ENCODE measurements around the gene TNS2. TPM values are rescaled to one million over a fixed set of nuclear protein-coding genes. Genes with fewer than 3 reads are reported as not detected.

Gene TNS2
- total RNA-seq, 2 donors from 2014 or later, result 139 to 218 TPM

DNA sequence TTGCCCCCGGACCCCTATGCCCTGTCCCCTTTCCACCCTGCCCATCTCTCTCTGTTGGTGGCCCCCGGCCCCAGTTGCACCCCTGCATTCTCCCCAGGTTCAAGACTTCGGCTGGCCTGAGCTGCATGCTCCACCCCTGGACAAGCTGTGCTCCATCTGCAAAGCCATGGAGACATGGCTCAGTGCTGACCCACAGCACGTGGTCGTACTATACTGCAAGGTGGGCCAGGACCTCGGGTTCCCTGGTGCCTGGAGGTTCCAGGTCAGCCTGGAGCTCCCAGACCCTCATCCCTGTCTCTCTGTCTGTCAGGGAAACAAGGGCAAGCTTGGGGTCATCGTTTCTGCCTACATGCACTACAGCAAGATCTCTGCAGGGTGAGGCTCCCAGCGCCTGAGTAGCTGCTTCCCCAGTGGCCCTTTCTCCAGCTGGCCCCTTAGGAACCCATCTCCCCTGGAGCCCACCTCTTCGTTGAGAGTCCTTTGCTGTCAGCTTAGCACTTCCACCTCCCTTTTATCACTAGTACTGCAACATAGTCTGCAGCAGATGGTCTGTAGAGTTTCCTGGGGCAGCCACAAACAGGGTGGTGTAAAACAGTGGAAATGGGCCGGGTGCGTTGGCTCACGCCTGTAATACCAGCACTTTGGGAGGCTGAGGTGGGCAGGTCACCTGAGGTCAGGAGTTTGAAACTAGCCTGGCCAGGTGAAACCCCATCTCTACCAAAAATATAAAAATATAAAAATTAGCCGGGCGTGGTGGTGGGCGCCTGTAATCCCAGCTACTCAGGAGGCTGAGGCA is 5.8 kb downstream of the TNS2 start:
- intact Hi-C loops (cut with DNase I), result no loop called here
- no peak for DNase-seq (ENCODE audit: low spot score)

DNA sequence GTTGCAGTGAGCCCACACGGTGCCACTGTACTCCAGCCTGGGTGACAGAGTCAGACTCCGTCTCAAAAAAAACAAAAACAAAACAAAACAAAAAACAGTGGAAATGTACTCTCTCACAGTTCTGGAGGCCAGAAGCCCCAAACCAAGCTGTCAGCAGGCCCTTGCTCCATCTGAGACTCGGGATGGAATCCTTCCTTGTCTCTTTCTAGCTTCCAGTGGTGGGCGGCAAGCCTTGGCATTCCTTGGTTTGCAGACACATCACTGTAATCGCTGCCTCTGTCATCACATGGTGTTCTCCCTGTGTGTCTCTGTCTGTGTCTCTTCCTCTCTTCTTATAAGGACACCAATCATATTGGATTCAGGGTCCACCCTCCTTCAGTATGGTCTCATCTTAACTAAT is 6.4 kb downstream of the TNS2 start:
- no peak for DNase-seq (ENCODE audit: low spot score)
- intact Hi-C loops (cut with DNase I), result no loop called here

DNA sequence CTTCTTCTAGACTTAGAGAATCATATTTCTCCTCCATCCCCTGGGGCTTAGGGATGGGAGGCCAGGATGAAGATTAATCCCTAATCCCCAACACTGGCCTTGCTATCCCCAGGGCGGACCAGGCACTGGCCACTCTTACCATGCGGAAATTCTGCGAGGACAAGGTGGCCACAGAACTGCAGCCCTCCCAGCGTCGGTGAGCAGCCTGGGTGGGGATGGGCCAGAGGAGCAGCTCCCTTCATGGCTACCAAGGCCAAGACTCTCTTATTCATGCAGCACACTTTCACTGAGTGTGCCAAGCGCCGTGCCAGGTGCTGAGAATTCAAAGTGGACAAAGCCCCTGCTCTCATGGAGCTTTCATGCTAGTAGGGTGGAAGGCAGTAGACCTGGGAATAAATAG is 7.0 kb downstream of the TNS2 start:
- no peak for DNase-seq (ENCODE audit: low spot score)
- intact Hi-C loops (cut with DNase I), result no loop called here

DNA sequence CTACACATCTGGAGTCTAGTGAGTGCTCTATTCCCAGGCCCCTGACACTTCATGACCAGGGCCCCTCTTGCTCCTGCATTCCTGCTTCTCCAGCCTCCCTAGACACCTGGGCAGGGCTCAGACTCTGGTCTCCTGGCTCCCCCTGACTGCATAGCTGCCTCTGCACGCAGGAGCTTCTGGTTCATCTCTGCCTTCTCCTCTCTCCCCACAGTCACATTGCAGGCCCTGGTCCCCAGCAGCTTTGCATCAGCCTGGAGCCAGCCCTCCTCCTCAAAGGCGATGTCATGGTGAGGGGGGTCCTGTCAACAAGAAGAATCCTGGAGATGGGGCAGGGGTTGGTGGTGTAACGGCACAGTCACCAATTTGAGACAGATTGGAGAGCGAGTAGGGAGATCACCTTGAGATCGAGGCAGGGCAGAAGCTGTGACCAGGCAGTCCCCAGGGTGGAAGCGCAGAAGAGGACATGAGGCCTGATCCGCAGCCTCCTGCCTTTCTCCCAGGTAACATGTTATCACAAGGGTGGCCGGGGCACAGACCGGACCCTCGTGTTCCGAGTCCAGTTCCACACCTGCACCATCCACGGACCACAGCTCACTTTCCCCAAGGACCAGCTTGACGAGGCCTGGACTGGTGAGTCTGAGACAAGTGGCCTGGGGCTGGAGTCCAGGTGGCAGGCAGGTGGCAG is 8.1 kb downstream of the TNS2 start:
- peak; percentile 83 for DNase-seq (ENCODE audit: low spot score)
- intact Hi-C loops (cut with DNase I), result no loop called here

DNA sequence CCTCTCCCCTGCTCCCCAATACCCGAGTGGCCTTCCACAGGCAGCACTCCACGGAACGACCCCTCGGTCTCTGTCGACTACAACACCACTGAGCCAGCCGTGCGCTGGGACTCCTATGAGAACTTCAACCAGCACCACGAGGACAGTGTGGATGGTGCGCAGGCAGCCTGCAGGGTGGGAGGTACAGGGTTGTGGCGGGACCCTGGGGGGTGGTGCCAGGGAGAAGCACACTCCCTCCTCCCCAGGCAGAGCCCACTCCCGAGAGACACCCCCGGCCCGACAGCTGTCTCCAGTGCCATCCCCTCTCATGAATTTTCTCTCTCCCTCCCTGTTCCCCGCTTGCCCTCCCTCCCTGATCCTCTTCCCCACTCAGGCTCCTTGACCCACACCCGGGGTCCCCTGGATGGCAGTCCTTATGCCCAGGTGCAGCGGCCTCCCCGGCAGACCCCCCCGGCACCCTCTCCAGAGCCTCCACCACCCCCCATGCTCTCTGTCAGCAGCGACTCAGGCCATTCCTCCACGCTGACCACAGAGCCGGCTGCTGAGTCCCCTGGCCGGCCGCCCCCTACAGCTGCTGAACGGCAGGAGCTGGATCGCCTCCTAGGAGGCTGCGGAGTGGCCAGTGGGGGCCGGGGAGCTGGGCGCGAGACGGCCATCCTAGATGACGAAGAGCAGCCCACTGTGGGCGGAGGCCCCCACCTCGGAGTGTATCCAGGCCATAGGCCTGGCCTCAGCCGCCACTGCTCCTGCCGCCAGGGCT is 9.0 kb downstream of the TNS2 start:
- peak; percentile 82 for DNase-seq (ENCODE audit: low spot score)
- intact Hi-C loops (cut with DNase I), result no loop called here

DNA sequence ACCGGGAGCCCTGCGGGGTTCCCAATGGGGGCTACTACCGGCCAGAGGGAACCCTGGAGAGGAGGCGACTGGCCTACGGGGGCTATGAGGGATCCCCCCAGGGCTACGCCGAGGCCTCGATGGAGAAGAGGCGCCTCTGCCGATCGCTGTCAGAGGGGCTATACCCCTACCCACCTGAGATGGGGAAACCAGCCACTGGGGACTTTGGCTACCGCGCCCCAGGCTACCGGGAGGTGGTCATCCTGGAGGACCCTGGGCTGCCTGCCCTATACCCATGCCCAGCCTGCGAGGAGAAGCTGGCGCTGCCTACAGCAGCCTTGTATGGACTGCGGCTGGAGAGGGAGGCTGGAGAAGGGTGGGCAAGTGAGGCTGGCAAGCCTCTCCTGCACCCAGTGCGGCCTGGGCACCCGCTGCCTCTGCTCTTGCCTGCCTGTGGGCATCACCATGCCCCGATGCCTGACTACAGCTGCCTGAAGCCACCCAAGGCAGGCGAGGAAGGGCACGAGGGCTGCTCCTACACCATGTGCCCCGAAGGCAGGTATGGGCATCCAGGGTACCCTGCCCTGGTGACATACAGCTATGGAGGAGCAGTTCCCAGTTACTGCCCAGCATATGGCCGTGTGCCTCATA is 9.7 kb downstream of the TNS2 start:
- DNase-seq (ENCODE audit: low spot score), result peak; percentile 75
- intact Hi-C loops (cut with DNase I), result no loop called here

DNA sequence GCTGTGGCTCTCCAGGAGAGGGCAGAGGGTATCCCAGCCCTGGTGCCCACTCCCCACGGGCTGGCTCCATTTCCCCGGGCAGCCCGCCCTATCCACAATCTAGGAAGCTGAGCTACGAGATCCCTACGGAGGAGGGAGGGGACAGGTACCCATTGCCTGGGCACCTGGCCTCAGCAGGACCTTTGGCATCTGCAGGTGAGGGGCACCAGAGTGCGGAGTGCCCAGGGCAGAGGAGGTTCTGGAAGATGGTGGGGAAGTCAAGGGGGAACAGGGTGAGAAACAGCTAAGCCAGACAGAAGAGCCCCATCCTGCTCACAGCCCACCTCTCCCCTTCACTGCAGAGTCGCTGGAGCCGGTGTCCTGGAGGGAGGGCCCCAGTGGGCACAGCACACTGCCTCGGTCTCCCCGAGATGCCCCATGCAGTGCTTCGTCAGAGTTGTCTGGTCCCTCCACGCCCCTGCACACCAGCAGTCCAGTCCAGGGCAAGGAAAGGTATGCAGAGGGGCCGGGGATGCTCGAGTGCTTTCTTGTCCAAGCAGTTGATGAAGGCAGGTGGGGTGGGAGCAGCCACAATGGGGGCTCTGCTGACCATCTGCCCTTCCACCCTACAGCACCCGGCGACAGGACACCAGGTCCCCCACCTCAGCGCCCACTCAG is 10.3 kb downstream of the TNS2 start:
- DNase-seq (ENCODE audit: low spot score), result peak; percentile 80
- intact Hi-C loops (cut with DNase I), result no loop called here

DNA sequence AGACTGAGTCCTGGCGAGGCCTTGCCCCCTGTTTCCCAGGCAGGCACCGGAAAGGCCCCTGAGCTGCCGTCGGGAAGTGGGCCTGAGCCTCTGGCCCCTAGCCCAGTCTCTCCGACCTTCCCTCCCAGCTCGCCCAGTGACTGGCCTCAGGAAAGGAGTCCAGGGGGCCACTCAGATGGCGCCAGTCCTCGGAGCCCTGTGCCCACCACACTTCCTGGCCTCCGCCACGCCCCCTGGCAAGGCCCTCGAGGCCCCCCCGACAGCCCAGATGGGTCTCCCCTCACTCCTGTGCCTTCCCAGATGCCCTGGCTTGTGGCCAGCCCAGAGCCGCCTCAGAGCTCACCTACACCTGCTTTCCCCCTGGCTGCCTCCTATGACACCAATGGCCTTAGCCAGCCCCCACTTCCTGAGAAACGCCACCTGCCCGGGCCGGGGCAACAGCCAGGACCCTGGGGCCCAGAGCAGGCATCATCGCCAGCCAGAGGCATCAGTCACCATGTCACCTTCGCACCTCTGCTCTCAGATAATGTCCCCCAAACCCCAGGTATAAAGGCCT is 10.9 kb downstream of the TNS2 start:
- intact Hi-C loops (cut with DNase I), result no loop called here
- peak; percentile 79 for DNase-seq (ENCODE audit: low spot score)

DNA sequence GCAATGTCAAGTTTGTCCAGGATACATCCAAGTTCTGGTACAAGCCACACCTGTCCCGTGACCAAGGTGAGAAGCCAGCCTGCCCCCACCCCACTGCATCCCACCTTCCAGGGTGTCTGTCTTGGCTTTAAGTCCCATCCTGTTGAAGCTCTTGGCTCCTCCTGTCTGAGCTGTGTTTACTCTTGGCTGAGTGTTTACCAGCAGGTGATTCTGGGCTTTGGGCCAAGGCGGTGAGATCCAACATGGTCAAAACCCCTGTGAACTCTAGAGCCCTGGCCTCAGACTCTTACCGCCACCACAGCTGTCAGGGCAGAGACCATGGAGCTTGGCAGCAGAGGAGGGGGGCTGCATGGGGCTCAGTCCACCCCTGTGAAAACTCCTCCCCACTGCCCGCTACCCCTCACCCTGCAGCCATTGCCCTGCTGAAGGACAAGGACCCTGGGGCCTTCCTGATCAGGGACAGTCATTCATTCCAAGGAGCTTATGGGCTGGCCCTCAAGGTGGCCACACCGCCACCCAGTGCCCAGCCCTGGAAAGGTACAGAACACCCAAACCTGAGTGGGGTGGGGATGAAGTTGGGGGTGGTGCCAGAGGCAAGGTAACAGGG is 11.6 kb downstream of the TNS2 start:
- peak; percentile 76 for DNase-seq (ENCODE audit: low spot score)

DNA sequence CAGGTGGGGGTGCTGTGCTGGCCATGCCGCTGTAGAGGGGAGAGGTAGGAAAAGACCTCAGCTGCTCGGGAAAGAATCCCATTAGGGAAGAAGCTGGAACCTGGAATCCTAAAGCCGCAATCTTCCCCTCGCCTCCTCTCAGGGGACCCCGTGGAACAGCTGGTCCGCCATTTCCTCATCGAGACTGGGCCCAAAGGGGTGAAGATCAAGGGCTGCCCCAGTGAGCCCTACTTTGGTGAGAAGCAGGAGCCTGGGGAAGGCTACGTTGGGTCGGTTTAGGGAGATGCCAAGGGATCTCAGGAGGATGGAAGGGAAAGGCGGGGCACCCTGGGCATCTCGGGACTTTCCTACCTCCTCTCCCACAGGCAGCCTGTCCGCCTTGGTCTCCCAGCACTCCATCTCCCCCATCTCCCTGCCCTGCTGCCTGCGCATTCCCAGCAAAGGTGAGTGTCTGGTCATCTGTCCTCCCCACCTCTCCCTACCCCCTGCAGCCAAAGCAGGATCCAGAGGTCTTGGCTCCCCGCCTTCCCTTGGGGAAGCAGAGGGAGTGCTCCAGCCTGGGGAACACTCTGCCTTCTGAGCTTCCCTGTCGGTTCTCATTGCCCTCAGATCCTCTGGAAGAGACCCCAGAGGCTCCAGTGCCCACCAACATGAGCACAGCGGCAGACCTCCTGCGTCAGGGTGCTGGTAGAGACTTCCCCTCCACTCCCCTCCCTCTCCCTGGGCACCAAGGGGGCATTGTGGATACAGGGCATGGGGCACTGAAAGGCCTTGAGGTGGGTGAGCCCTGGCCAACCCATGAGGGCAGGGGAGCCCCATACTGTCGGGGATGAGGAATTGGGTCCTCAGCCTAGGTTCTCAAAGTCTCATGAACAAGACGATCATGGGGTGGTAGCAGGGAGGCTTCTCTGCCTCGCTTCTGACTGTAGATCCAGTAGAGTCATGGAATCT is 12.4 kb downstream of the TNS2 start:
- DNase-seq (ENCODE audit: low spot score), result peak; percentile 74
- intact Hi-C loops (cut with DNase I), result no loop called here

More for the DNA sequence above, 11.6 kb downstream of the TNS2 start:
- intact Hi-C loops (cut with DNase I), result no loop called here

DNA sequence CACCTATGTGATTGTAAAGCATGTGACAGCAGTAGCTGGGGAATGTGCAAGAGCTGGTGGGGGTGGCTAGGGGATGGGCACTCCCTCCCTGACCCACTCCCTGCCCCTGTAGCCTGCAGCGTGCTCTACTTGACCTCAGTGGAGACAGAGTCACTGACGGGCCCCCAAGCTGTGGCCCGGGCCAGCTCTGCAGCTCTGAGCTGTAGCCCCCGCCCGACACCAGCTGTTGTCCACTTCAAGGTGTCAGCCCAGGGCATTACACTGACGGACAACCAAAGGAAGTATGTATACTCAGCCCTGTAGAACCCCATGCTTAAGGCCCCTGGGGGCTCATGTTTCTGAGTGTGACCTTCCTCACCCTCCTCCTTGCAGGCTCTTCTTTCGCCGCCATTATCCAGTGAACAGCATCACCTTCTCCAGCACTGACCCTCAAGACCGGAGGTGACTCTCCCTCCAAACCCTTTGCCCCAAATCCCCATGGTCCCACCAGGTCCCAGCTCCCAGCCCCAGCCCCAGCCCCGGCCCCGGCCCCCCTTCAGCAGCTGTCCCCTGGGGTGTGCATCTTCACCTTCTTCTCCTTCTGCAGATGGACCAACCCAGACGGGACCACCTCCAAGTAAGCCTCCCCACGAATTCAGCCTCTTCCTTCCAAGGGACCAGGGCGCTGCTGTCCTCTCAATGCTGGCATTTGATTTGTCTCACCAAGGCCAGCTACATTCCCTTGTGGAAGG is 13.3 kb downstream of the TNS2 start:
- peak; percentile 76 for DNase-seq (ENCODE audit: low spot score)
- intact Hi-C loops (cut with DNase I), result no loop called here

DNA sequence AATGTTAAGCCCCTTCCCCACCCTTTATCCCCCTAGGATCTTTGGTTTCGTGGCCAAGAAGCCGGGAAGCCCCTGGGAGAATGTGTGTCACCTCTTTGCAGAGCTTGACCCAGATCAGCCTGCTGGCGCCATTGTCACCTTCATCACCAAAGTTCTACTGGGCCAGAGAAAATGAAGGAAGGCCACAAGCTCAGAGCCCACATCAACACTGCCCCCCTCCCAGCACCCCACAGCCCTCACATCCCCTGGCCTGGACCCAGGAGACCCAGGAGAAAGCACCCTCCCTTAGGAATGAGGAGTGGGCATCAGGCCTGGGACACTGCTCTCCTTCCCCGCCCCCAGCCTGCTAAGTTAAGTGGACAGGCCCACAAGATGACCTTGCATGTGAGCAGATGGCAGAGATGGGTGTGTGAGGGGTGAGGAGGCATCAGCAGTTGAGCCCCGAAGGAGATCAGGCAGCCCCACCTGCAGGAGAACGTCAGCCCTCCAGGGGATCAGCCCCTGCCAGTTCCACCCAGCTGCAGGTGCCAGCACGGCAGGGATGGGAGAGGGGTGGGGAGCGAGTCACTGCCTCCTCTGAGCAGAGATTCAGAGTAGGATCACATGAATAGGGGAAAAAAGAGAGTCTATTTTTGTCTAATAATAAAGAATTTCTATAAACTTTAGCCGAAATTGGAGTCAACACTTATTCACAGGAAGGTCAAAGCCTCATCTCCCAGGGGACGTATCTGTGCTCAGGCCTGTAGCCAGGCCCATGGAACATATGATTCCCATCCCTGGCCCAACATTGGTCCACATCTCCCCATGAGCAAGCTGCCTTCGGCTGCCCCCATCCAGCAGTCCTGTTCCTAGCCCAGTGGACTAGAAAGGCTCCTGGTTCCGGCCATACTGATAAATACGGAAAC is 14.1 kb downstream of the TNS2 start:
- peak; percentile 91 for DNase-seq (ENCODE audit: low spot score)
- intact Hi-C loops (cut with DNase I), result no loop called here

DNA sequence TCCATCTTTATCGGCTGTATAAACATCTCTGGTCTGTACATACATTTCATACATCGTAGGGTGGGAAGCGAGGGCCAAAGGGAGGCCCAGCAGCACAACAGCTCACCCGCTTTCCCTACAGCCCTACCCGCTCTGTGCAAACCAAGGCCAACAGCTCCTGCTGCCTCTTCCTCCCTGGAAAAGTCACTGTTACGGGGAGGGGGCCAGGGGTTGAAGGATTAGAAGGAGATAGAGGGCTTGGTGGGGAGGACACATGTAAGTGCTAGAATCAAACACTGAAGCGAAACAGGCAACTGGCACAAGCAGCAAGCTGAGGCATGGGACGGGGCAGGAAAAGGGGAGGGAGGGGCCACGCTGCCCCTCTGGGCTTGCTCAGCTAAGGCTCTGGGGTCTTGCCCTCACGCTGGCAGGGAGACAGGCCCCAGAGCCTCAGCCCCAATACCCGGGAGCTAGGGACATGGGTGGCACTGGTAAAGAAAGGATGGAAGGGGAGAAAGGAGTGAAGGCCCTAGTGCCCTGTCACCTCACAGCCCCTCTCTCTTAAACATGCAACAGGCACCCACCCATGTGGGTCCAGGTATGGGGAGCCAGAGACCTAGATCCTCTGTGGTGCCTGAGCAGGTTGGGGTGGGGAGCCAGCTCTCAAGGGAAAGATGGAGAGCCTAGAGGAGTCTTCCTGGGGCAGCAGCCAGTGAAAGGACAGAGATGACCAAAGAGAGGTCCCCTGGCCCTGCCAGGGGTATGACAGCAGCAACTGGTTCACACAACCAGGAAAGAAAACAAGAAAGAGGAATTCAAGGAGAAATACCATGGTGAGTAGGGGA is 15.0 kb downstream of the TNS2 start:
- intact Hi-C loops (cut with DNase I), result loop anchor here (5.0 kb wide), 2 partner anchors 37 to 132 kb away; partner anchors contain the start of gene SOAT2 (in 2 of the 2)
- peak; percentile 82 for DNase-seq (ENCODE audit: low spot score)

DNA sequence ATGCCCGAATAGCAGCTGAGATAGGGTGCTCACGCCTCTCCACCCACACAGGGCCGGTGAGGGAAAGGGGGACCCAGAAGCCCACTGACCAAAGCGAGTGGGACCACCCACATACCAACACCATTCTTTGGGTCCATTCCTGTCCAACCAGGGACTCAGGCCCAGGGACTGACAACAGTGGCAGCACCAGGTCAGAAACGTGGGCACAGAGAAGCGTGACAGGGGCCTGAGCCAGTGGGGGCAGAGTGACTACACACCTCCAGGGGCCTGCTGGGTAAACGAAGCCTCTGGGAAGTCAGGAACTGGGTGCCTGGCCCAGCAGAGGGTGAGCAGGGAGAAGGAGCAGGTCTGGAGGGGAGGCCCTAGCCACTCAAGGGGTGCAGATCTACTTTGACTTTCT is 15.6 kb downstream of the TNS2 start:
- peak; percentile 73 for DNase-seq (ENCODE audit: low spot score)
- intact Hi-C loops (cut with DNase I), result loop anchor here (5.0 kb wide), 2 partner anchors 37 to 132 kb away; partner anchors contain the start of gene SOAT2 (in 2 of the 2)
